Measurements from ENCODE around the gene NES. TPM values are rescaled to one million over a fixed set of nuclear protein-coding genes. Genes with fewer than 3 reads are reported as not detected.
"Not testable (repeated sequence)": the region's sequence is repeated elsewhere in the genome, so short reads cannot be mapped to it uniquely, and the experiment has no call there.

NES gene
- total RNA-seq, 2 donors from 2014 or later, result 65.8 to 103 TPM

DNA sequence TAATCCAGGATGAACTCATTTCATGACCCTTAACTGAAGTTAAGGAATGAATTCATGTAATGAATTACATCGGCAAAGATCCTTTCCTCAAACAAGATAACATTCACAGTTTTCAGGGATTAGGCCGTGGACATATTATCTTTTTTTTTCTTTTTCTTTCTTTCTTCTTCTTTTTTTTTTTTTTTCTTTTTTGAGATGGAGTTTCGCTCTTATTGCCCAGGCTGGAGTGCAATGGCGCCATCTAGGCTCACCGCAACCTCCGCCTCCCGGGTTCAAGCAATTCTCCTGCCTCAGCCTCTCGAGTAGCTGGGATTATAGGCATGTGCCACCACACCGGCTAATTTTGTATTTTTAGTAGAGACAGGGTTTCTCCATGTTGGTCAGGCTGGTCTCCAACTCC, 46.1 kb downstream of the NES start:
- not testable (repeated sequence) for H3K36me3 Mint-ChIP-seq (ENCODE audit: low read depth); H3K4me1 Mint-ChIP-seq; H3K4me3 ChIP-seq (ENCODE audit: low read length); H3K4me3 Mint-ChIP-seq; H3K9me3 ChIP-seq (ENCODE audit: control insufficient read depth, low read length); H3K27ac ChIP-seq (ENCODE audit: low read depth, low read length); H3K4me1 ChIP-seq (ENCODE audit: control insufficient read depth, insufficient read depth, low read length); H3K9ac ChIP-seq (ENCODE audit: extremely low read depth, low read length, poor library complexity, severe bottlenecking); H3K36me3 ChIP-seq (ENCODE audit: control insufficient read depth, insufficient read depth, low read length); H3K9me3 Mint-ChIP-seq; DNase-seq; H3K27ac Mint-ChIP-seq
- TF ChIP-seq, protein P1, sequence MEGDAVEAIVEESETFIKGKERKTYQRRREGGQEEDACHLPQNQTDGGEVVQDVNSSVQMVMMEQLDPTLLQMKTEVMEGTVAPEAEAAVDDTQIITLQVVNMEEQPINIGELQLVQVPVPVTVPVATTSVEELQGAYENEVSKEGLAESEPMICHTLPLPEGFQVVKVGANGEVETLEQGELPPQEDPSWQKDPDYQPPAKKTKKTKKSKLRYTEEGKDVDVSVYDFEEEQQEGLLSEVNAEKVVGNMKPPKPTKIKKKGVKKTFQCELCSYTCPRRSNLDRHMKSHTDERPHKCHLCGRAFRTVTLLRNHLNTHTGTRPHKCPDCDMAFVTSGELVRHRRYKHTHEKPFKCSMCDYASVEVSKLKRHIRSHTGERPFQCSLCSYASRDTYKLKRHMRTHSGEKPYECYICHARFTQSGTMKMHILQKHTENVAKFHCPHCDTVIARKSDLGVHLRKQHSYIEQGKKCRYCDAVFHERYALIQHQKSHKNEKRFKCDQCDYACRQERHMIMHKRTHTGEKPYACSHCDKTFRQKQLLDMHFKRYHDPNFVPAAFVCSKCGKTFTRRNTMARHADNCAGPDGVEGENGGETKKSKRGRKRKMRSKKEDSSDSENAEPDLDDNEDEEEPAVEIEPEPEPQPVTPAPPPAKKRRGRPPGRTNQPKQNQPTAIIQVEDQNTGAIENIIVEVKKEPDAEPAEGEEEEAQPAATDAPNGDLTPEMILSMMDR (conservative IDR thresholded peaks at IDR 0.05), result peak; percentile 58
- WGBS, 2 experiments (ENCODE audit: insufficient coverage in 1 of 2, insufficient read length in 1 of 2), result 67 to 71% methylated on average over 1 to 9 of the region's 9 CpGs
- peaks cover 89% of the 10 kb centered on the region for H3K27me3 Mint-ChIP-seq (ENCODE audit: insufficient read depth)
- peaks cover 53% of the 10 kb centered on the region for H3K27me3 ChIP-seq (ENCODE audit: control insufficient read depth, insufficient read depth, low read length, poor library complexity, severe bottlenecking)

DNA sequence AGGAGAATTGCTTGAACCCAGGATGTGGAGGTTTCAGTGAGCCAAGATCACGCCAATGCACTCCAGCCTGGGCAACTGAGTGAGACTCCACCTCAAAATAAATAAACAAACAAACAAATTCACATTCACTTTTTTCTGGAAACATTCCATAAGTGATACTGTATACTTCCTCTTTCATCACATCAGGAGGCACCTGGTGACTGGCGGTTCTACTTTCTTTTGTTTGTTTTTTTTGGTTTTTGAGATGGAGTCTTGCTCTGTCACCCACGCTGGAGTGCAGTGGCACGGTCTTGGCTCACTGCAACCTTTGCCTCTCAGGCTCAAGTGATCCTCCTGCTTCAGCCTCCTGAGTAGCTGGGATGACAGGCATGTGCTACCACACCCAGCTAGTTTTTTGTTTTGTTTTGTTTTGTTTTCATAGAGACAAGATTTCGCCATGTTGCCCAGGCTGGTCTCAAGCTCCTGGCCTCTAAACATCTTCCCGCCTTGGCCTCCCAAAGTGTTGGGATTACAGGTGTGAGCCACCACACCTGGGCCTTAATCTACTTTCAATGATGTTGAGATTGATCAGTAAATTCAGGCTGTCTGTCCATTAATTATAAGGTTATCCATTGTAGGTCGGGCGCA, 47.3 kb downstream of the NES start:
- no peak overlapping the region for H3K4me3 ChIP-seq (ENCODE audit: low read length)
- no peaks in the 10 kb centered on the region for H3K4me1 ChIP-seq (ENCODE audit: control insufficient read depth, insufficient read depth, low read length)
- H3K9ac ChIP-seq (ENCODE audit: extremely low read depth, low read length, poor library complexity, severe bottlenecking), result no peak overlapping the region
- H3K36me3 ChIP-seq (ENCODE audit: control insufficient read depth, insufficient read depth, low read length), result no peaks in the 10 kb centered on the region
- H3K27ac ChIP-seq (ENCODE audit: low read depth, low read length), result no peak overlapping the region
- Mint-ChIP-seq H3K4me3 (no peak overlapping the region), H3K9me3 (no peaks in the 10 kb centered on the region), H3K36me3 (ENCODE audit: low read depth) (no peaks in the 10 kb centered on the region), H3K27me3 (ENCODE audit: insufficient read depth) (peaks cover 88% of the 10 kb centered on the region), H3K4me1 (peaks cover 8% of the 10 kb centered on the region), H3K27ac (no peak overlapping the region)
- 80 to 92% methylated on average over 2 to 8 of the region's 8 CpGs for WGBS, 2 experiments (ENCODE audit: insufficient coverage in 1 of 2, insufficient read length in 1 of 2)
- no peaks in the 10 kb centered on the region for H3K9me3 ChIP-seq (ENCODE audit: control insufficient read depth, low read length)
- no peak for DNase-seq
- H3K27me3 ChIP-seq (ENCODE audit: control insufficient read depth, insufficient read depth, low read length, poor library complexity, severe bottlenecking), result peaks cover 53% of the 10 kb centered on the region
- TF ChIP-seq, protein P1 (conservative IDR thresholded peaks at IDR 0.05), result no peak

DNA sequence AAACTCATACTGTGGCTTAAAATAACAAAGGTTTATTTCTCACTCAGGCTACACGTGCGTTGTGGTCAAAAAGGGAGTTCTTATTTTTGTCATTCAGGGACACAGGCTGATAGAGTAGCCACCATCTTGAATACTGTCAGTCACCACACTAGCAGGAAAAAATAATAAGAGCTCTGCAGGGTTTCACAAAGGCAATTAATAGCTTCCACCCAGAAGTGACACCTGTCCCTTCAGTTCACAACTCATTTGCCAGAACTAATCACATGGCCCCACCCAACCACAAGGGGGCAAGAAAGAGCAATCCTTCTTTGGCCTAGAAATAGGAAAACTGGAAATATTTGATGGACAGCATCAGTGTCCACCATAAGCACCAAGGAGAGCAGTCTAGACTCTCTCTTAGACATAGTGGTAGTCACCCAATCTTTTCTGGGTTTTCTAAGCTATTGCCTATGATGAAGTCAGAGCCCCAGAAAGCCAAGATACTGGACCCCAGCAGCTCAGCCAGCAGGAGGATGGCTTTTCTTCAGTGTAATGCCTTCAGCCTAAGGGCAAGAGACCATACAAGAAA, 49.8 kb downstream of the NES start:
- 89 to 90% methylated on average over 2 of the region's 2 CpGs for WGBS, 2 experiments (ENCODE audit: insufficient coverage in 1 of 2, insufficient read length in 1 of 2)

More for the DNA sequence above, 49.8 kb downstream of the NES start:
- DNase-seq, result peak; percentile 85
- peaks cover 54% of the 10 kb centered on the region for H3K27me3 ChIP-seq (ENCODE audit: control insufficient read depth, insufficient read depth, low read length, poor library complexity, severe bottlenecking)
- no peak overlapping the region for H3K27ac ChIP-seq (ENCODE audit: low read depth, low read length)
- no peaks in the 10 kb centered on the region for H3K9me3 Mint-ChIP-seq
- H3K4me3 ChIP-seq (ENCODE audit: low read length), result no peak overlapping the region
- peaks cover 88% of the 10 kb centered on the region for H3K27me3 Mint-ChIP-seq (ENCODE audit: insufficient read depth)
- H3K9ac ChIP-seq (ENCODE audit: extremely low read depth, low read length, poor library complexity, severe bottlenecking), result no peak overlapping the region
- H3K36me3 Mint-ChIP-seq (ENCODE audit: low read depth), result no peaks in the 10 kb centered on the region
- H3K27ac Mint-ChIP-seq, result no peak overlapping the region
- no peaks in the 10 kb centered on the region for H3K36me3 ChIP-seq (ENCODE audit: control insufficient read depth, insufficient read depth, low read length)
- H3K4me1 Mint-ChIP-seq, result peaks cover 10% of the 10 kb centered on the region
- H3K9me3 ChIP-seq (ENCODE audit: control insufficient read depth, low read length), result no peaks in the 10 kb centered on the region
- TF ChIP-seq, protein P1 (conservative IDR thresholded peaks at IDR 0.05), result peak; percentile 91
- H3K4me3 Mint-ChIP-seq, result no peak overlapping the region
- H3K4me1 ChIP-seq (ENCODE audit: control insufficient read depth, insufficient read depth, low read length), result no peaks in the 10 kb centered on the region

Data from endodermal cell (in vitro differentiated cells).